ENCODE measurements around the gene HSD17B14. TPM values are rescaled to one million over a fixed set of nuclear protein-coding genes. Genes with fewer than 3 reads are reported as not detected.

The HSD17B14 gene
- total and polyA plus RNA-seq, 2 of the 13 experiments (the other 11 are each of a cell fraction or from before 2014, with no cell fraction given): 0.58 to 1.2 TPM

DNA sequence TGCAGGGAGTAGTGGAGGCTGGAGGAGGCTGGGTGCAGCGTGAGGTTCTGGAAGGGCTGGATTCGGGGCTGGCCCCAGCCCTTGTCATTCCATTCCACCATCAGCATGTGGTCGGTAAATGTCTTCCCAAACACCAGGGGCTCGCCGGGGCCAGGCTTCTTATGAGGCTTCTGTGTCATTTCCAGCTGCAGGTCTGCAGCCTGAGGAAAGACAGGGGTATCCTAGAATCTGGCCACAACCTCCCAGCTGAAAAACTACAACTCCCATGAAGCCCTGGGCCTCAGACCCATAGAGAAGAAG lies 29.8 kb downstream of the HSD17B14 start (continued):
- 0 out of 2 replicates have a peak, but pooled peaks have one; percentile 43 for TF ChIP-seq ZNF567 (CRISPR knock-in tag; IDR thresholded peaks at IDR 0.05; ENCODE audit: borderline replicate concordance)
- no peak for TF ChIP-seq CSRNP1 (CRISPR knock-in tag; IDR thresholded peaks at IDR 0.05)
- no peak for TF ChIP-seq MEF2D (CRISPR knock-in tag; IDR thresholded peaks at IDR 0.05)
- TF ChIP-seq NFE2L2 (IDR thresholded peaks at IDR 0.05; ENCODE audit: low read length): no peak
- TF ChIP-seq ARNT (IDR thresholded peaks at IDR 0.05): no peak
- TF ChIP-seq POLR2G (IDR thresholded peaks at IDR 0.05; ENCODE audit: low read depth, low read length): no peak
- 0 out of 2 replicates have a peak, but pooled peaks have one; percentile 6 for TF ChIP-seq MAZ (IDR thresholded peaks at IDR 0.05; ENCODE audit: borderline replicate concordance, low read depth, low read length)
- TF ChIP-seq MAZ (CRISPR knock-in tag; IDR thresholded peaks at IDR 0.05; ENCODE audit: low read depth): no peak
- TF ChIP-seq ZNF552 (CRISPR knock-in tag; IDR thresholded peaks at IDR 0.05; ENCODE audit: borderline replicate concordance): no peak
- no peak for TF ChIP-seq ZNF572 (CRISPR knock-in tag; IDR thresholded peaks at IDR 0.05)
- TF ChIP-seq, protein P1, sequence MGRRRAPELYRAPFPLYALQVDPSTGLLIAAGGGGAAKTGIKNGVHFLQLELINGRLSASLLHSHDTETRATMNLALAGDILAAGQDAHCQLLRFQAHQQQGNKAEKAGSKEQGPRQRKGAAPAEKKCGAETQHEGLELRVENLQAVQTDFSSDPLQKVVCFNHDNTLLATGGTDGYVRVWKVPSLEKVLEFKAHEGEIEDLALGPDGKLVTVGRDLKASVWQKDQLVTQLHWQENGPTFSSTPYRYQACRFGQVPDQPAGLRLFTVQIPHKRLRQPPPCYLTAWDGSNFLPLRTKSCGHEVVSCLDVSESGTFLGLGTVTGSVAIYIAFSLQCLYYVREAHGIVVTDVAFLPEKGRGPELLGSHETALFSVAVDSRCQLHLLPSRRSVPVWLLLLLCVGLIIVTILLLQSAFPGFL (CRISPR knock-in tag; IDR thresholded peaks at IDR 0.05): 0 out of 2 replicates have a peak, but pooled peaks have one; percentile 35
- TF ChIP-seq RELA (CRISPR knock-in tag; IDR thresholded peaks at IDR 0.05): no peak
- no peak for TF ChIP-seq ZFP1 (CRISPR knock-in tag; IDR thresholded peaks at IDR 0.05)
- TF ChIP-seq SRSF9 (IDR thresholded peaks at IDR 0.05; ENCODE audit: borderline replicate concordance, insufficient read depth, low read depth, low read length, poor library complexity, severe bottlenecking): no peak
- TF ChIP-seq SUZ12 (IDR thresholded peaks at IDR 0.05; ENCODE audit: low read depth, low read length): peak; percentile 99; the same call in 1 of the 2 replicates
- TF ChIP-seq HCFC1 (IDR thresholded peaks at IDR 0.05; ENCODE audit: low read depth, low read length): peak; percentile 98
- TF ChIP-seq, protein P2, sequence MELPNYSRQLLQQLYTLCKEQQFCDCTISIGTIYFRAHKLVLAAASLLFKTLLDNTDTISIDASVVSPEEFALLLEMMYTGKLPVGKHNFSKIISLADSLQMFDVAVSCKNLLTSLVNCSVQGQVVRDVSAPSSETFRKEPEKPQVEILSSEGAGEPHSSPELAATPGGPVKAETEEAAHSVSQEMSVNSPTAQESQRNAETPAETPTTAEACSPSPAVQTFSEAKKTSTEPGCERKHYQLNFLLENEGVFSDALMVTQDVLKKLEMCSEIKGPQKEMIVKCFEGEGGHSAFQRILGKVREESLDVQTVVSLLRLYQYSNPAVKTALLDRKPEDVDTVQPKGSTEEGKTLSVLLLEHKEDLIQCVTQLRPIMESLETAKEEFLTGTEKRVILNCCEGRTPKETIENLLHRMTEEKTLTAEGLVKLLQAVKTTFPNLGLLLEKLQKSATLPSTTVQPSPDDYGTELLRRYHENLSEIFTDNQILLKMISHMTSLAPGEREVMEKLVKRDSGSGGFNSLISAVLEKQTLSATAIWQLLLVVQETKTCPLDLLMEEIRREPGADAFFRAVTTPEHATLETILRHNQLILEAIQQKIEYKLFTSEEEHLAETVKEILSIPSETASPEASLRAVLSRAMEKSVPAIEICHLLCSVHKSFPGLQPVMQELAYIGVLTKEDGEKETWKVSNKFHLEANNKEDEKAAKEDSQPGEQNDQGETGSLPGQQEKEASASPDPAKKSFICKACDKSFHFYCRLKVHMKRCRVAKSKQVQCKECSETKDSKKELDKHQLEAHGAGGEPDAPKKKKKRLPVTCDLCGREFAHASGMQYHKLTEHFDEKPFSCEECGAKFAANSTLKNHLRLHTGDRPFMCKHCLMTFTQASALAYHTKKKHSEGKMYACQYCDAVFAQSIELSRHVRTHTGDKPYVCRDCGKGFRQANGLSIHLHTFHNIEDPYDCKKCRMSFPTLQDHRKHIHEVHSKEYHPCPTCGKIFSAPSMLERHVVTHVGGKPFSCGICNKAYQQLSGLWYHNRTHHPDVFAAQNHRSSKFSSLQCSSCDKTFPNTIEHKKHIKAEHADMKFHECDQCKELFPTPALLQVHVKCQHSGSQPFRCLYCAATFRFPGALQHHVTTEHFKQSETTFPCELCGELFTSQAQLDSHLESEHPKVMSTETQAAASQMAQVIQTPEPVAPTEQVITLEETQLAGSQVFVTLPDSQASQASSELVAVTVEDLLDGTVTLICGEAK (IDR thresholded peaks at IDR 0.05): no peak
- TF ChIP-seq, protein P2 (CRISPR knock-in tag; IDR thresholded peaks at IDR 0.05): no peak
- TF ChIP-seq AGO2 (optimal IDR thresholded peaks at IDR 0.05; ENCODE audit: low read depth, low read length): no peak
- TF ChIP-seq ZNF7 (CRISPR knock-in tag; IDR thresholded peaks at IDR 0.05): no peak
- TF ChIP-seq ZBTB8A (CRISPR knock-in tag; IDR thresholded peaks at IDR 0.05; ENCODE audit: borderline replicate concordance, low read depth): no peak

All from HepG2 (cell line).